GM18526 (cell line): ENCODE measurements around the gene GLTP.

Experiments used
- POLR2A ChIP-seq: IDR thresholded peaks from 3 replicates; pipeline ENCODE4 v1.6.1; 2011; ENCODE audit not compliant: insufficient read length; ENCODE audit errors: extremely low read depth

Gene GLTP

GRCh38 chr12:109807954-109808643, 72.2 kb downstream of the GLTP start:
- no peak for TF ChIP-seq POLR2A

- TF ChIP-seq POLR2A: no peak
Measured at GRCh38 chr12:109804820-109805761, 75.2 kb downstream of the GLTP start.

- no peak for TF ChIP-seq POLR2A
Measured at GRCh38 chr12:109803678-109804077, 76.7 kb downstream of the GLTP start.

- no peak for TF ChIP-seq POLR2A
Measured at GRCh38 chr12:109802828-109803227, 77.5 kb downstream of the GLTP start.
